ENCODE results near the gene GPA33. TPM values are rescaled to one million over a fixed set of nuclear protein-coding genes. Genes with fewer than 3 reads are reported as not detected.

The GPA33 gene
- total and polyA plus RNA-seq, 9 of the 15 experiments (the other 6 are each of a cell fraction or from before 2014, with no cell fraction given) = 0.13 TPM; not detected in 8

DNA sequence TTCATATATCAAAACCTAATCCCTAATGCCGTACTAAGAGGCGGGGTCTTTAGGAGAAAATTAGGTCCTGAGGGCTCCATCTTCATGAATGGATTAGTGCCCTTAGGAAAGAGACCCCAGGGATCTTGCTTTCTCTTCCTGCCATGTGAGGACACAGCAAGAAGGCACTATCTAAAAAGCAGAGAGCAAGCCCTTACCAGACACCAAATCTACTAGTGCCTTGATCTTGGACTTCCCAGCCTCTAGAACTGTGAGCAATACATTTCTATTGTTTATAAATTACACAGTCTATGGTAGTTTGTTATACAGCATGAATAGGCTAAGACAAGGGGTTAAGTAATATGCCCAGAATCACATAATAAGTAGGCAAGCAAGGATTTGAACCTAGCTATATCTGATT, 46.6 kb upstream of the GPA33 start:
- FAIRE-seq (no peak), ATAC-seq (no peak), DNase-seq (ENCODE audit: extremely low read depth in 1 of 4, low spot score in 3 of 4) (no peak)
- in situ Hi-C loops (cut with MboI) = no loop called here
- Histone ChIP-seq H3K4me3 (no peak overlapping the region), H3K9me3 (replicated peaks; ENCODE audit: control insufficient read depth, insufficient read depth, low read depth, low read length) (no peaks in the 10 kb centered on the region), H3K9me1 (ENCODE audit: control insufficient read depth, insufficient read depth, low read length) (no peaks in the 10 kb centered on the region), H3K36me3 (ENCODE audit: control insufficient read depth, insufficient read depth, low read length) (no peaks in the 10 kb centered on the region), H3K27ac (ENCODE audit: extremely low read depth, low read depth, low read length) (no peak overlapping the region), H3K79me2 (ENCODE audit: control insufficient read depth, insufficient read depth, low read length) (no peaks in the 10 kb centered on the region), H3K27me3 (ENCODE audit: control insufficient read depth in 2 of 2, insufficient read depth in 2 of 2, low read length in 2 of 2) (peaks cover 19 to 28% of the 10 kb centered on the region in 2 experiments), H3K9ac (ENCODE audit: insufficient read depth in 1 of 2, low read depth in 2 of 2, low read length in 2 of 2) (no peak overlapping the region), H3K4me2 (ENCODE audit: insufficient read depth, low read length) (no peak overlapping the region), H2AFZ (ENCODE audit: low read depth, low read length) (no peak overlapping the region), H3K4me1 (replicated peaks in 1 of 2; ENCODE audit: control insufficient read depth in 2 of 2, insufficient read depth in 2 of 2, low read length in 2 of 2) (no peaks in the 10 kb centered on the region), H4K20me1 (replicated peaks; ENCODE audit: control insufficient read depth, insufficient read depth, low read length) (no peaks in the 10 kb centered on the region)
- intact Hi-C loops (cut with micrococcal nuclease) = no loop called here
- POLR2A ChIA-PET = interaction anchor here (2.0 kb wide), 1 partner anchor 10 kb away, joined by 8 read pairs; no protein-coding TSS in a partner anchor
- no peak for TF ChIP-seq TAF9B (IDR thresholded peaks at IDR 0.05; ENCODE audit: partially characterized antibody)
- no peak for TF ChIP-seq CBX1 (IDR thresholded peaks at IDR 0.05; ENCODE audit: low read depth)
- no peak for TF ChIP-seq ZNF780A (CRISPR knock-in tag; IDR thresholded peaks at IDR 0.05)
- no peak for TF ChIP-seq ATF4 (CRISPR knock-in tag; IDR thresholded peaks at IDR 0.05)
- TF ChIP-seq NCOA6 (IDR thresholded peaks at IDR 0.05) = no peak
- no peak for TF ChIP-seq ZNF140 (CRISPR knock-in tag; IDR thresholded peaks at IDR 0.05)
- TF ChIP-seq, protein P1, sequence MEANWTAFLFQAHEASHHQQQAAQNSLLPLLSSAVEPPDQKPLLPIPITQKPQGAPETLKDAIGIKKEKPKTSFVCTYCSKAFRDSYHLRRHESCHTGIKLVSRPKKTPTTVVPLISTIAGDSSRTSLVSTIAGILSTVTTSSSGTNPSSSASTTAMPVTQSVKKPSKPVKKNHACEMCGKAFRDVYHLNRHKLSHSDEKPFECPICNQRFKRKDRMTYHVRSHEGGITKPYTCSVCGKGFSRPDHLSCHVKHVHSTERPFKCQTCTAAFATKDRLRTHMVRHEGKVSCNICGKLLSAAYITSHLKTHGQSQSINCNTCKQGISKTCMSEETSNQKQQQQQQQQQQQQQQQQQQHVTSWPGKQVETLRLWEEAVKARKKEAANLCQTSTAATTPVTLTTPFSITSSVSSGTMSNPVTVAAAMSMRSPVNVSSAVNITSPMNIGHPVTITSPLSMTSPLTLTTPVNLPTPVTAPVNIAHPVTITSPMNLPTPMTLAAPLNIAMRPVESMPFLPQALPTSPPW (CRISPR knock-in tag; IDR thresholded peaks at IDR 0.05) = no peak
- TF ChIP-seq KLF10 (CRISPR knock-in tag; IDR thresholded peaks at IDR 0.05) = no peak
- no peak for TF ChIP-seq ILF3 (IDR thresholded peaks at IDR 0.05; ENCODE audit: borderline replicate concordance)
- no peak for TF ChIP-seq TCF3 (CRISPR knock-in tag; IDR thresholded peaks at IDR 0.05)
- no peak for TF ChIP-seq CBX5 (IDR thresholded peaks at IDR 0.05; ENCODE audit: borderline replicate concordance, low read depth)
- TF ChIP-seq KDM2B (CRISPR knock-in tag; IDR thresholded peaks at IDR 0.05) = no peak
- TF ChIP-seq HOMEZ (CRISPR knock-in tag; IDR thresholded peaks at IDR 0.05) = no peak
- no peak for TF ChIP-seq ZNF584 (CRISPR knock-in tag; IDR thresholded peaks at IDR 0.05; ENCODE audit: low read depth)
- 0% methylated on average over 2 of the region's 2 CpGs for WGBS (ENCODE audit: insufficient coverage, low coverage, missing lambda C conversion rate)
- CTCF ChIA-PET (ENCODE audit: low intra/inter-chr PET ratio) = no interaction called here
- BruUV-seq (replicated peaks) = no TSS peak
